ENCODE results near the gene HOOK2. TPM values are rescaled to one million over a fixed set of nuclear protein-coding genes. Genes with fewer than 3 reads are reported as not detected.
A peak's percentile ranks its signal among the peaks of the same experiment; 100 is the strongest.

The HOOK2 gene
- total and polyA plus RNA-seq, 2 of the 13 experiments (the other 11 are each of a cell fraction or from before 2014, with no cell fraction given) = 9.2 to 12.9 TPM

- TF ChIP-seq LRRFIP1 (CRISPR knock-in tag; conservative IDR thresholded peaks at IDR 0.05) = no peak
- no peak for TF ChIP-seq SP1 (IDR thresholded peaks at IDR 0.05)
- no peak for TF ChIP-seq SP1 (CRISPR knock-in tag; IDR thresholded peaks at IDR 0.05)
- peak; percentile 70 for TF ChIP-seq HNF1B (CRISPR knock-in tag; IDR thresholded peaks at IDR 0.05)
- TF ChIP-seq NR2C2 (CRISPR knock-in tag; IDR thresholded peaks at IDR 0.05; ENCODE audit: borderline replicate concordance) = peak; percentile 58
- no peak for TF ChIP-seq ZNF225 (CRISPR knock-in tag; IDR thresholded peaks at IDR 0.05)
- TF ChIP-seq REST (IDR thresholded peaks at IDR 0.05; ENCODE audit: borderline replicate concordance in 1 of 2, low read depth in 1 of 2, low read length in 2 of 2) = peak in 1 of 2 experiments; percentile 38; a peak in 1 of 4 replicates
- TF ChIP-seq ZFX (CRISPR knock-in tag; IDR thresholded peaks at IDR 0.05; ENCODE audit: low read depth) = peak; percentile 70
- TF ChIP-seq ZNF674 (CRISPR knock-in tag; IDR thresholded peaks at IDR 0.05; ENCODE audit: low read depth) = no peak
- TF ChIP-seq IRF1 (CRISPR knock-in tag; IDR thresholded peaks at IDR 0.05; ENCODE audit: low read depth) = no peak
- peak; percentile 43; the same call in 1 of the 2 replicates for TF ChIP-seq THAP9 (CRISPR knock-in tag; IDR thresholded peaks at IDR 0.05; ENCODE audit: borderline replicate concordance)
- TF ChIP-seq ZBTB1 (CRISPR knock-in tag; IDR thresholded peaks at IDR 0.05; ENCODE audit: borderline replicate concordance) = no peak
- peak; percentile 33 for TF ChIP-seq HNRNPLL (IDR thresholded peaks at IDR 0.05; ENCODE audit: low read depth, low read length, poor library complexity, severe bottlenecking)
- TF ChIP-seq IRF2 (CRISPR knock-in tag; IDR thresholded peaks at IDR 0.05) = no peak
- TF ChIP-seq PAF1 (CRISPR knock-in tag; IDR thresholded peaks at IDR 0.05) = no peak
- TF ChIP-seq RORA (CRISPR knock-in tag; IDR thresholded peaks at IDR 0.05) = no peak
Measured at GRCh38 chr19:12736995-12737834, 38.1 kb downstream of the HOOK2 start, which contains the start of gene GET3 (continued).

Data from HepG2 (cell line).